ENCODE measurements around the gene SHISA9.
A peak's percentile ranks its signal among the peaks of the same experiment; 100 is the strongest.

Gene SHISA9

DNA sequence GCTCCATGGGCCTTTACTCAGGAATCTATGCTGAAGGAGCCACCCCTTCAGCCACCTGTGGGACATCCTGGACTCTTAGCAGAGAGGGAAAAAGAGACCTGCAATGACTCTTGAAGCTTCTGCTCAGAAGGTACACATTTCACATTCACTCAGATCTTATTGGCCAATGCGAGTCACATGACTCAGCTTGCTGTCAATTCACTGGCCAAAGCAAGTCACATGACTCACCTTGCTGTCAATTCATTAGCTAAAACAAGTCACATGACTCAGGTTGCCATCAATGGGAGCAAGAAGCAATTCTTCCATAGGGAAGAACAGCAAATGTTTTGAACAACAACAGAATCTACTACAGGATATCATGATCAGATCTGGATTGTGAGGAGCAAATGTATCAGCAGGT, 233.4 kb downstream of the SHISA9 start:
- no peak for DNase-seq

DNA sequence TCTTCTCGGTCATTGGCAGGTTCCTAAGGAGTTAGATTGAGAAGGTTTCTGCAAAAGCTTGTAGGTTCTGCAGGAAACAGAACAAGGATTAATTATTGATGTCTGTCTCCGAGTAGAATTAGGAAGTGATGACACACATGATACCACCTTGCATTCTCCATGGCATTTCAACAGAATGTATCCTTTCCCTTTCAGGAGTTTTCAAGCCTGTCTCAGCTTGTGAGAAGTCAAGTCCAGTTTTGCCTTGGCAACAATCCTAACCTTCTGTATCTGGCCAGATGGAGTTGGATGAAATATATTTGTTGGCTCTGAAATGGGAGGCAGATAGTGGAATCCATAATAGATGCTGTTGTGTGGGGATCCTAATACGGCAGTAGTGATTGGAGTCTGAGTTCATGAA, 235.5 kb downstream of the SHISA9 start:
- DNase-seq: no peak

DNA sequence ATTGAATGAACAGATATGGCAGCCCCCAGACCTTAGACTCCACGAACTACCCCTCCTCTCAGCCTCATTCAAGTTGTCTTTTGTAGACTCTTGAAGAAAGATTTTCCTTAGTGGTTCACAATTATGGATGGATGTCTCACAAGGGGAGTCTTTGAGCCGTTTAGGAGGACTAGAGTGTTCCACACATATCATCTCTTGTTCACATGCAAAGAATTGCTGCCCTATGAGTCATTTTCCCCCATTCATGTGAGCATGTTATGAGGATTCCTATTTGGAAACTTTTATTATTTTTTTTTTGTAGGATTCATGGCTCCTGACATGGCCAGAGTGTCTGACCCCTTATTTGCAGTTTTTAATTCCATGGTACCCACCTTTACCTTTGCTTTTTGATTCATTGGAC, 237.1 kb downstream of the SHISA9 start:
- no peak for DNase-seq

GRCh38 chr16:13139661-13140241, 238.4 kb downstream of the SHISA9 start:
- no peak for DNase-seq

- no peak for DNase-seq
Measured at GRCh38 chr16:13143551-13143950, 242.2 kb downstream of the SHISA9 start.

- no peak for DNase-seq
Measured at GRCh38 chr16:13146829-13147228, 245.4 kb downstream of the SHISA9 start.

DNA sequence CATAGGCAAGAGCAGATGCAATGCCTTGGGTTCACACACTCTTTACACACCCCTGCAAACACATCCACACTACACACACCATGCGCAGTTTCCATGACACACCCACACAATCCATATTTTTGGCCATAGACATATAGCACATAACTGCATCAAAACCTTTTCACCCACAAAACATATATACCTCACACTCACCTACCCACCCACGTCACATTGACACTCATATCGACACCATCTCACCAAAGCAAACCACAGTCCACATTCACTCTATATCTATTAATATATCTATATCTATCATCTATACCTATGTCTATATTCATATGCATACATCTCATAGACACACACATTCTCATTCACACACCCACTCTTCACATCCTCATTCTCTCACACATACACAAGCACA, 246.9 kb downstream of the SHISA9 start:
- no peak for DNase-seq

DNA sequence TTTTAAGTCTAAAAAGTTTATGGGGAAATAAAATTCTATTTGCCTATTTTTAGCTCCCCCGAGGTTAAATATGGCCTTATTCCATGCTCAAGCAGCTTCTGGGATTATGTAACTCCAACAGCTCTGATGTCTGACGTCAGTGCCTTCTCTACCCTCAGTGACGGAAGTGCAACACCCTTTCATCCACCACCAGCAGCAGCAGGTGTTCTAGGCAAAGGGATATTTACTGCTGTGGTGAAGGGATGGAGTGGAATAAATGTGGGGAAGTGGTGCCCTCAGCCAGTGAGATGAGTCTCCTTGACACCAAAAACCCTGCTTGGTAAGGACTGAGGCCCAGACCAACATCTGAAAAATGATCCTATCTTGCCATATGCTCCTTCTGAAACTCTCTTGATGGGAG, 247.4 kb downstream of the SHISA9 start:
- no peak for DNase-seq

DNA sequence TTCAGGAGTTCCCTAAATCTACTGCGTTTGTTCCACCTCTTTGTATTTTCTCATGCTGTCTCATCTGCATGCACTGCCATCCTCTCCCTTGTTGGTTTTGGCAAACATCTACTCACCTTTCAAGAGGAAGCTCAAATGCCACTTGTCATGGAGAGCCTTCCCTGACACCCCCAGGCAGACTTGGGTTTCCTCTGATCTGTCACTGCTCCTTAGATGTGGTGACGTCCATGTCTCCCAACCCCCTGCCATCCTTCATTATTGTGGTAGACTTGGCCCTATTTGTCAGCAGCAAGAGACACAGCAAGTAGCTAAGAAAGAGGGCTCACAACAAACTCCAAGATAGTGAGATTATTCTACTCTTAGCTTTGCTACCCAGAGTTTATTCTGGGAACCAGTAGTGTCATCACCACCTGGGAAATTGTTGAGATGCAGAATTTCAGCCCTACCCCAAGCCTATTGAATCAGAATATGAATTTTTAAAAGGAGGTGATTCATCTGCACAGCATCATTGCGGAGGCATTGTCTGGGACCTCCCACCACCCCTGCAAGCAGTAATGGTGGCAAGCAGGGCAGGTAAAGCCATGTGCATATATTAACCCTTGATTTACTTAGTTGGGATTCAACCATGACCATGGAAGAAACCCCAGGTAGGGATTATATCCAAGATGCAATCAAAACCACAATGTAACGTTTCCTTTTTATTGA, 248.9 kb downstream of the SHISA9 start:
- no peak for DNase-seq

DNA sequence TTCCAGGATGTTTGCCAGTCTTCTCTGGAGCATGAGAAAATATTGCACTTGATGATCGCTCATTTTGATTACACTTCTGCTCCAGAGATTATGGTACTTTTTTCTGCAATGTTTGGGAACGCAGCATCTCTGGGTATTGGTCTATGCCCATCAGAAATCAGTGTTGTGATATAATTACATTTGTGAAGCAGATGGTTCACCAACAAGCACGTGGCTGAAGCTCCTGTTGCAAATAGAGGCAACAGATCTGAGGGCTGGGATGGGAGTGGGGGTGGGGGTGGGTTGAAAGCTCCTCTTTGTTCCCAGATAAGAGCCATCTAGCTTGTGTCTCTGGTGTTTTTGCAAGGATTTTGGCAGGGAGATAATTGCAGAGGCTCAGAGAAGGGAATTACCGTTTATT, 252.3 kb downstream of the SHISA9 start:
- no peak for DNase-seq

DNA sequence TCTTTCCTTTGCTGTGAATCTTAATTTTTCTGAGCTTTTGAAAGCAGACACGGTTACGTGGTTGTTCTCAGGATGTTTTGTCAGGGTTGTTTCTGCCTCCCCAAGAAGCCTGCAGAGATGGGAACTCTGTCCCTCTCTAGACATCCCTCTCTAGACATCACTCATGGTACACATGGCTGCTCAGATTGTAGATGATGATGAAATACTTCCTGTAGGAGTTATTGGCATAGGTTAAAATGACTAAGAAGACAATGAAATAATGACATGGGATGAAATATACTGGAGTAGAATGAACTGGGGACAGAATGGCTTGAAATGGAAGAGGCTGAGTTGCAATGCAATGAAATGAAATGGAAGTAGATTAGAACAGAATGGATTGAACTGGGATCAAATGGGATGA, 253.4 kb downstream of the SHISA9 start:
- no peak for DNase-seq

DNA sequence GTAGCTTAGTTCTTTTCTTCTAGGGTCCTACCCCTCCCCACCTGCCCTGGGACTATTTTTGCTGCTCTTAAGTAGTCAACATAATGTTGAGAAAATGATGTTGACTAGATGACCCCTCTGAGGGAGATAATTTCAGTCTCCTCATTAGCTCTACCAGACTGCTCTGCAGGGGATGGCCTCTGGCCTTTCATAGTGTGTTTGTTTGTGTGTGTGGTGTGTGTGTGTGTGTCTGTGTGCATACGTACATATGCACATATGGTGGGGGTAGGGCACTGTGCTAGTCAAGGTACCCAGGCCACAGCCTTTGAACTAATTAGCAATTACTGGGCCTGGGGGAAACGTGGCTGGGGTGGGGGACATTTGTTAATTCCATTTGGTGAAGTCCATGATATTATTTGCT, 254.0 kb downstream of the SHISA9 start:
- DNase-seq: no peak

DNA sequence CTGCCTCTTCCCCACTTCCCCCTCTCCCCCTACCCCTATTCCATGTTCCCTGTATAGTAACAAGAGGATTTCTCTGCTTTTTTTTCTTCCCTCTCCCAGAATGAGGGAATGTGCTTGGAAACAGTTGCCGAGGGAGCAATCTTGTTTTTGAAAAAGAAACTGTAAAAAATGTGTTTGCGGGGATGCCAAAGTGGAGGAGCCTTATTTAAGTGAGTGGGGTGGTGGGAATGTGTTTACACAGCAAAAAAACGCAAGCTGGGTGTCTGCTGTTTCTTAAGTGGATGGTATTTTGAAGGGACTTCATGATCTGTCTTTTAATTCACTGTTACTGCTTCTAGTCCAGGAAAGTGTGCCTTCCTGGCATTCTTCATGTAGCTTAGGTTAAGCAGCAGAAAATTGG, 254.4 kb downstream of the SHISA9 start:
- no peak for DNase-seq

DNA sequence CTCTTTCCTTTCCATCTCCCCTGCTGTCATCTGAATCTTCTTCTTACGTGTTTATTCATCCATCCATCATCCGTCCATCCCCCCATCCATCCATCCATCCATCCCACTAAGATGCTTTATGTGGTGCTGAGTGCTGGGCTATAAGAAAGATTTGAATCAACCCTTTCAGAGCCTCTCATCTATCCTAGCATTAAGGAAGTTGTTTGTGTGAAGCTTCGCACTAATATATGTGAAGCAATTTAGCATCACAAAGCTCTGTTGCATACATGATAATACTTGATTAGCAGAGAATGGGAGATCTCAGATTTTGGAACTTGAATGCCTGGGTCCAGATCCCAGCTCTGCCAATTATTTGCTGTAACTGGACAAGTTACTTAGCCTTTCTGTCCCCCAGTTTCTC, 255.7 kb downstream of the SHISA9 start:
- no peak for DNase-seq

DNA sequence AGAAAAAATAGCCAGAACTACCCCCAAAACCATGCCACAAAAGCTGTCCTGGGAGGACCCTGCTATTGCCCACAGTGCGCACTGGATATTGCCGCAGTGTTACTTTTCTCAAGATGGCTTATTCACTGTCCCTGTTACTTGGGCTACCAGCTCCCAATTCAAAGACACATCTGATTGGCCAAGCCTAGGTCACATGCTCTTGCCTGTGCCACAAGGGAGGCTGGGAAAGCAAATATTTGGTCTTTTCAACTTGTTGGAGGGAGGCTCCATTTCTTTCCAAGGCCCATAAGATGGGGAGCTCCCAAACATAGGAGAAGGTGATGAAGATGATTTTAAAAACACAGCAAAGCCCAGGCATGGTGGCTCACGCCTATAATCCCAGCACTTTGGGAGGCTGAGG, 257.0 kb downstream of the SHISA9 start:
- DNase-seq: no peak

- no peak for DNase-seq
Measured at GRCh38 chr16:13165024-13165423, 263.6 kb downstream of the SHISA9 start.

GRCh38 chr16:13168091-13168572, 266.7 kb downstream of the SHISA9 start:
- DNase-seq: no peak

GRCh38 chr16:13171313-13171712, 269.9 kb downstream of the SHISA9 start:
- no peak for DNase-seq

GRCh38 chr16:13176711-13177110, 275.3 kb downstream of the SHISA9 start:
- no peak for DNase-seq

DNA sequence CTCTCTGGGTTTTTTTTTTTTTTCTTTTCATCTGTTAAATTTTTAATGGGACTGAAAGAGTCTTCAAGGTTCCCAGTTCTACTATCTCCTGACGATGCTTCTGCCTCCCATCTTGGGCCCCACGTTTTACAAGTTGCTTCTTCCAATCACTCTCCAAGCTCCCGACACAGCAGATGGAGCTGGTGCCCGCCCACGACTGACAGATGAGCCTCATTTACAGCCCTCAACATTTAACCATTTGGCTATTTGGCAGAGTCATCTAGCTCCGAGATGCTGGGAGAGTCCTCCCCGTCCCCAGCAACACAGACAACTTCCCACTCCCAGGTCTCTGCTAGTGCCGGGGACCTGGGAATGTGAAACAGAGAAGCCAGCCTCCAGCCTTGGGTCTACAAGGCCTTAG, 276.9 kb downstream of the SHISA9 start:
- no peak for DNase-seq

DNA sequence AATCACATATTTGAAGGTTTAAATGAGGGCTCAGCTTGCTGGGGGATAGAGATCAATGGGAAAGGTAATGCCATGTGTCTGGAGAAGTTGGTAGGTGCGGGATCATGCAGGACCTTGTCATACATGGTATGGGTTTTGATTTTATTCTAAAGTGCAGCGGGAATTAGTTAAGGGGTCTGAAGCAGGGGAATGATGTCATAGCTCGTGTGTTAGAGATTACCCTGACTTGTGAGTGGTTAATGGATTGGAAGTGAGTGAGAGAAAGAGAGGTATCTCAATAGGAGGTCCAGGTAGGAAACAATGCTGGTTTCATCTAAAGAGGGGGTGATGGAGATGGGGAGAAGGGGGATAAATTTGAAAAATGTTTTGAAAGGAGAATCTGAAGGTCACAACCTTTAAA, 280.0 kb downstream of the SHISA9 start:
- DNase-seq: no peak

DNA sequence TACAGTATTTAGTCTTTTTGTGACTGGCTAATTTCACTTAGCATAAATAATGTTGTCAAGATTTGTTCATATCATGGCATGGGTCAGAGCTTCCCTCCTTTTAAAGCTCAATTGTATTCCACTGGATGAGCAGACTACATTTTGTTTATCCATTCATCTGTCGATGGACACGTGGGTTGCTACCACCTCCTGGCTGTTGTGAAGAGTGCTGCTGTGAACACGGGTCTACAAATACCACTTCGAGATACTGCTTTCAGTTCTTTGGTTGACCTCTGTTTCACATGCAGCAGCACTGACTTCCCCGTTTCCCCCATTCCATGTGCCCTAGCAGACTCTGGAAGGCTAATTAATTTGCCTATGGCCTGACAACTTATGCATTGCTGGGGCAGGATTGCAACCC, 285.4 kb downstream of the SHISA9 start:
- peak; percentile 6 for DNase-seq

- DNase-seq: no peak
Measured at GRCh38 chr16:13189250-13189649, 287.9 kb downstream of the SHISA9 start.

- DNase-seq: no peak
Measured at GRCh38 chr16:13193721-13194120, 292.3 kb downstream of the SHISA9 start.

DNA sequence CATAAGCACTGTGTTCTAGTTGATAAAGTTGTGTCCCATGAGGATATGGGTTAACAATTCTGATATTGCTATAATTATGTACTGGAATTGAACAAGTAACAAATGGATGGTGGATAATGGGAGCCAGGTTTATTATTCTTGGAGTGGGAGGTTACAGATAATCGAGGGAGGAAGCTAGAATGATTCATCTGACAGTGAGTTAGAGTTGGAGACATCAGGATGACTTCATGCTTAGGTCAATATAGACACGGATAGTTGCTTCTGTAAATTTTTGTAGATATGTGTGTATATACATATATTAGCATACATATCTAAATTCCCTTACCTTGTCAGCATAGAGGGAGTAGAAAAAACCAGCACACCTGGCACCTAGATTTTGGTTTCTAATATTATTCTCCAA, 293.4 kb downstream of the SHISA9 start:
- no peak for DNase-seq

Measured in RPMI8226 (cell line).